Measurements from ENCODE around the gene TRIM7. TPM values are rescaled to one million over a fixed set of nuclear protein-coding genes. Genes with fewer than 3 reads are reported as not detected.
"Not testable (repeated sequence)": the region's sequence is repeated elsewhere in the genome, so short reads cannot be mapped to it uniquely, and the experiment has no call there.

TRIM7 gene
- total and polyA plus RNA-seq, 2 experiments from 2014 or later: 3.1 to 6.8 TPM

DNA sequence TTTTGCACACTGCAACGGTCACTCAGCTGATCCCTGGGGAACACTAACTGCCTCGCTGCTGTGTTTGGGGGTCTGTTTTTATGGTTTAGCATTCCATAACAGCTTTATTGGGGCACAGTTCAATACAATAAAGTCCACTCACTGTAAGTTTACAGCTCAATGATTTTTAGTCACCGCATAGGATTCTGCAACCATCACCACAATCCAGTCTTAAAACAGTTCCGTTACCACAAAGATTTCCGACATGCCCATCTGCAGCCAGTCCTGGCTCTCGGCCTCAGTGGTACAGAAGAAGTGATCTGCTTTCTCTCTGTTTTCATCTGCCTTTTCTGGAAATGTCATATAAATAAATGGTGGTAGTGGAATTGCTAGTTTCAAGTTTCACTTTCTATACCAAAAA, 34.0 kb downstream of the TRIM7 start:
- TF ChIP-seq EZH2phosphoT487 (IDR thresholded peaks at IDR 0.05; ENCODE audit: insufficient read depth, low read depth) (no peak), EZH2 (IDR thresholded peaks at IDR 0.05; ENCODE audit: insufficient read depth, poor library complexity, severe bottlenecking) (no peak)
- Histone ChIP-seq H3K36me3 (ENCODE audit: low read depth) (no peaks in the 10 kb centered on the region), H3K4me3 (no peak overlapping the region), H3K79me2 (ENCODE audit: insufficient read depth) (no peaks in the 10 kb centered on the region), H3K9ac (no peak overlapping the region), H3K9me3 (ENCODE audit: low read depth) (no peaks in the 10 kb centered on the region), H3K4me1 (ENCODE audit: insufficient read depth) (no peaks in the 10 kb centered on the region), H4K20me1 (ENCODE audit: insufficient read depth) (no peaks in the 10 kb centered on the region), H3K27ac (no peak overlapping the region), H3F3A (ENCODE audit: insufficient read depth) (peaks cover 35% of the 10 kb centered on the region), H2AFZ (no peak overlapping the region), H3K4me2 (ENCODE audit: unreplicated experiment) (no peak overlapping the region), H3K27me3 (replicated peaks; ENCODE audit: insufficient read depth) (peaks cover 20% of the 10 kb centered on the region; the same call in 1 of the 2 replicates), H3K9me2 (ENCODE audit: insufficient read depth) (no peaks in the 10 kb centered on the region)
- in situ Hi-C loops (cut with MboI): no loop called here
- peak; percentile 47 for DNase-seq
- WGBS, 2 experiments (ENCODE audit: low coverage in 1 of 2, low lambda C conversion rate in 2 of 2, missing lambda C conversion rate in 2 of 2): 21 to 25% methylated on average over 6 of the region's 6 CpGs

DNA sequence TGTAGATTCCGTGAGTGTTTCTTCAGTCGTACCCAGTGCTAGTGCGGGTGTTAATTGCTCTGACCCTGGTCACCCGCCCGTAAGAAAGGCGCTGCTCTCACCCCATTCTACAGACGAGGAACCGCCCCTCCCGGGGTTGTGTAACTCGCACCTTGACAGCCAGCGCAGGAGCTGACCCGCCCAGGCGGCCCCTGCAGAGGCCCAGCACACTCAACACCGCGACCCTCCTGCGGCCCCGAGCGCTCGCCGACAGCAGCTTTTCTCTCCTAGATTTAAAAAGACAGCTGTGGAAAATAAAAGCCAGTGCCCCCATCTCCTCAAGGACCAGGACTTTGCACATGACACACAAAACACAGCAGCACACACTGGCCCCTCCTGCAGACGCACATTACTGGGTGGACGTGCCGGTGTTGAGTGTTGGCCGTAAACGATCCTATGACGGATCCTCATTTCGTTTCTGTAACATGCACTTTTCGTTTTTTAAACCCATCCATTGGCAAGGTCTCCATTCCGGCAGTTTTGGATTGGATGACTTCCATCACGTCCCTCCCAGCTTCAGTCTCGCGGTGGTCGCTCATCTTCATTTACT, 34.7 kb downstream of the TRIM7 start:
- TF ChIP-seq EZH2 (IDR thresholded peaks at IDR 0.05; ENCODE audit: insufficient read depth, poor library complexity, severe bottlenecking) (no peak), EZH2phosphoT487 (IDR thresholded peaks at IDR 0.05; ENCODE audit: insufficient read depth, low read depth) (no peak)
- Histone ChIP-seq H3K79me2 (ENCODE audit: insufficient read depth) (no peaks in the 10 kb centered on the region), H4K20me1 (ENCODE audit: insufficient read depth) (no peaks in the 10 kb centered on the region), H3K9ac (no peak overlapping the region), H3K4me1 (ENCODE audit: insufficient read depth) (no peaks in the 10 kb centered on the region), H3K4me3 (no peak overlapping the region), H3K27ac (no peak overlapping the region), H3K9me3 (ENCODE audit: low read depth) (no peaks in the 10 kb centered on the region), H3K4me2 (ENCODE audit: unreplicated experiment) (no peak overlapping the region), H3K9me2 (ENCODE audit: insufficient read depth) (no peaks in the 10 kb centered on the region), H3F3A (ENCODE audit: insufficient read depth) (peaks cover 37% of the 10 kb centered on the region), H3K27me3 (replicated peaks; ENCODE audit: insufficient read depth) (peaks cover 20% of the 10 kb centered on the region; the same call in 1 of the 2 replicates), H3K36me3 (ENCODE audit: low read depth) (no peaks in the 10 kb centered on the region), H2AFZ (0 out of 2 replicates have a peak overlapping the region, but pooled peaks have one; percentile 41)
- 4 to 7% methylated on average over 31 to 33 of the region's 33 CpGs for WGBS, 2 experiments (ENCODE audit: low coverage in 1 of 2, low lambda C conversion rate in 2 of 2, missing lambda C conversion rate in 2 of 2)
- peak; percentile 22 for DNase-seq
- in situ Hi-C loops (cut with MboI): no loop called here

DNA sequence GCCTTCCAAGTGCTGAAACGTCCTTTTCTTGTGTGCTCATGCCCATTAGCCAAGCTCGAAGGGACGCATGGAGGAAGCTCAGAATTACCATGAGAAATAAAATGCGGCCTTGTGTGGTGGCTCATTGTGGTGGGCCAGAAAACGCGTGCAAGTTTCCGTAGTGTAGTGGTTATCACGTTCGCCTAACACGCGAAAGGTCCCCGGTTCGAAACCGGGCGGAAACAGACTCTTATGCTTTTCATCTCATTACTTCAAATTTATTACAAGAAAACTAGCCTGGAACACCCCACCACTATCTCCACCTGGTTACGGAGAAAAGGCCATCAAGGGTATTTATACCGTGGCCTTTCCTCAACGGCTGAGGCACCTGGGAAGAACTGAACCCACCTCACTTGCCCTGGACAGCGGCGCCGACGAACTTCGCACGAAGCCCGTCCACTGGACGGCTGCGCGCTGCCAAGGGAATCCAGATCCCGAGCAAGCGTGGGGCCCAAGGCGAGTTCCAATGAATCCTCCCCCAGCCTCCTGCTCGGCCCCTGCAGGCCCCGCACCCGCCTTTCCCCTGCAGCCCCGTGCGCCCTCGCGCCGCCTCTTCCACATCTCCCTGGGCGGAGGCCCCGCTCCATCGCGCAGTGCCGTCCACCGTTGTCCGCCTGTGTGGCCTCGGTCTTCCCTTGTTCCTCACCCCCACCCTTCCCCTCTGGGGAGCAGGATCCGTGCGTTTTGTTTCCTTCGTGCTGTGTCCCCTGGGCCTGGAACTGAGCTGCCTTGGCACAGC, 35.3 kb downstream of the TRIM7 start:
- 9 to 11% methylated on average over 44 to 50 of the region's 50 CpGs for WGBS, 2 experiments (ENCODE audit: low coverage in 1 of 2, low lambda C conversion rate in 2 of 2, missing lambda C conversion rate in 2 of 2)
- in situ Hi-C loops (cut with MboI): not testable (repeated sequence)

DNA sequence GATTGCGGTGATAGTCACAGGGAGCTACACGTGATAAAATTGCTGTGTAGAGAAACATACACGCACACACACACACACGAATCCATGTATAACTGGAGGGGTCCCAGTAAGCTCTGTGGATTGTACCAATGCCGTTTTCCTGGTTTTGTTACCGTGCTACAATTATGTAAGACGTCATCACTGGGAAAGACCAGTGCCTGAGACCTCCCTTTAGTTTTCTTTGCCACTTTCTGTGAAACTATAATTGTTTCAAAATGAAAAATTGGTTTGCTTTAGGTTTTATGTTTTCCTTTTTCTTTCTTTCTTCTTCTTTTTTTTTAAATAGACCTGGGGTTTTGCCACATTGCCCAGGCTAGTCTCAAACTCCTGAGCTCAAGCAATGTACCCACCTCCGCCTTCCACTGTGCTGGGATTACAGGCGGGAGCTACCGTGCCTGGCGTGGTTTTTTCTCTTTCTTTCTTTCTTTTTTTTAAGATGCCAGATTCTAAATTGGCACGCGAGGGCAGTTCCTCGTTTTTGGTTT, 36.3 kb downstream of the TRIM7 start:
- H3K9me2 ChIP-seq (ENCODE audit: insufficient read depth): no peaks in the 10 kb centered on the region
- no peaks in the 10 kb centered on the region for H3K36me3 ChIP-seq (ENCODE audit: low read depth)
- TF ChIP-seq EZH2phosphoT487 (IDR thresholded peaks at IDR 0.05; ENCODE audit: insufficient read depth, low read depth) (no peak), EZH2 (IDR thresholded peaks at IDR 0.05; ENCODE audit: insufficient read depth, poor library complexity, severe bottlenecking) (peak; percentile 38)
- no peaks in the 10 kb centered on the region for H3K9me3 ChIP-seq (ENCODE audit: low read depth)
- no peak for DNase-seq
- in situ Hi-C loops (cut with MboI): no loop called here
- H3K27ac ChIP-seq: no peak overlapping the region
- no peak overlapping the region for H3K4me3 ChIP-seq
- no peak overlapping the region for H3K9ac ChIP-seq
- no peaks in the 10 kb centered on the region for H3K4me1 ChIP-seq (ENCODE audit: insufficient read depth)
- H3F3A ChIP-seq (ENCODE audit: insufficient read depth): peaks cover 37% of the 10 kb centered on the region
- H3K27me3 ChIP-seq (replicated peaks; ENCODE audit: insufficient read depth): peaks cover 20% of the 10 kb centered on the region; the same call in 1 of the 2 replicates
- no peaks in the 10 kb centered on the region for H3K79me2 ChIP-seq (ENCODE audit: insufficient read depth)
- no peak overlapping the region for H2AFZ ChIP-seq
- no peaks in the 10 kb centered on the region for H4K20me1 ChIP-seq (ENCODE audit: insufficient read depth)
- 31 to 35% methylated on average over 13 to 14 of the region's 14 CpGs for WGBS, 2 experiments (ENCODE audit: low coverage in 1 of 2, low lambda C conversion rate in 2 of 2, missing lambda C conversion rate in 2 of 2)
- no peak overlapping the region for H3K4me2 ChIP-seq (ENCODE audit: unreplicated experiment)

More for the DNA sequence above, 35.3 kb downstream of the TRIM7 start:
- H3K36me3 ChIP-seq (ENCODE audit: low read depth); H4K20me1 ChIP-seq (ENCODE audit: insufficient read depth); H3K9me2 ChIP-seq (ENCODE audit: insufficient read depth); H3K9ac ChIP-seq; H3K27ac ChIP-seq; H3K9me3 ChIP-seq (ENCODE audit: low read depth); H3K79me2 ChIP-seq (ENCODE audit: insufficient read depth); H3K4me3 ChIP-seq; H3K4me2 ChIP-seq (ENCODE audit: unreplicated experiment); H3K4me1 ChIP-seq (ENCODE audit: insufficient read depth): not testable (repeated sequence)
- Histone ChIP-seq H2AFZ (0 out of 2 replicates have a peak overlapping the region, but pooled peaks have one; percentile 41), H3K27me3 (replicated peaks; ENCODE audit: insufficient read depth) (peaks cover 20% of the 10 kb centered on the region; the same call in 1 of the 2 replicates), H3F3A (ENCODE audit: insufficient read depth) (peaks cover 37% of the 10 kb centered on the region)
- DNase-seq: peak; percentile 59
